WERI-Rb-1 (cell line): ENCODE measurements around the gene PCIF1.
"Not testable (repeated sequence)": the region's sequence is repeated elsewhere in the genome, so short reads cannot be mapped to it uniquely, and the experiment has no call there.

ENCODE experiments used
- DNase-seq: peaks from one replicate; pipeline ENCODE4 v3.0.0-alpha.2; 2020
- H3K27ac ChIP-seq: fragments of 250-450 bp; sonication (Bioruptor Pico); 2 replicates; pipeline ENCODE4 v1.5.1; 2020; ENCODE audit warnings: mild to moderate bottlenecking, moderate library complexity
- H3K27me3 ChIP-seq: fragments of 250-450 bp; sonication (Bioruptor Pico); 2 replicates; pipeline ENCODE4 v1.5.1; 2021; ENCODE audit warnings: mild to moderate bottlenecking, low read depth, moderate library complexity; ENCODE audit not compliant: insufficient read depth, severe bottlenecking
- H3K36me3 ChIP-seq: fragments of 250-450 bp; sonication (Bioruptor Pico); 2 replicates; pipeline ENCODE4 v1.5.1; 2020; ENCODE audit warnings: mild to moderate bottlenecking, moderate library complexity
- H3K4me3 ChIP-seq: 2 replicates; pipeline ENCODE4 v1.5.1; 2011; ENCODE audit warnings: low read depth, mild to moderate bottlenecking, control low read depth, low read length
- H3K9me3 ChIP-seq: fragments of 250-450 bp; sonication (Bioruptor Pico); 2 replicates; pipeline ENCODE4 v1.5.1; 2021; ENCODE audit warnings: mild to moderate bottlenecking, moderate library complexity; ENCODE audit not compliant: severe bottlenecking
- TF ChIP-seq, protein P1 (sequence below): IDR thresholded peaks from 2 replicates; pipeline ENCODE4 v1.5.1; 2011; ENCODE audit warnings: low read depth, mild to moderate bottlenecking, control low read depth, inconsistent platforms, low read length

PCIF1 gene

DNA sequence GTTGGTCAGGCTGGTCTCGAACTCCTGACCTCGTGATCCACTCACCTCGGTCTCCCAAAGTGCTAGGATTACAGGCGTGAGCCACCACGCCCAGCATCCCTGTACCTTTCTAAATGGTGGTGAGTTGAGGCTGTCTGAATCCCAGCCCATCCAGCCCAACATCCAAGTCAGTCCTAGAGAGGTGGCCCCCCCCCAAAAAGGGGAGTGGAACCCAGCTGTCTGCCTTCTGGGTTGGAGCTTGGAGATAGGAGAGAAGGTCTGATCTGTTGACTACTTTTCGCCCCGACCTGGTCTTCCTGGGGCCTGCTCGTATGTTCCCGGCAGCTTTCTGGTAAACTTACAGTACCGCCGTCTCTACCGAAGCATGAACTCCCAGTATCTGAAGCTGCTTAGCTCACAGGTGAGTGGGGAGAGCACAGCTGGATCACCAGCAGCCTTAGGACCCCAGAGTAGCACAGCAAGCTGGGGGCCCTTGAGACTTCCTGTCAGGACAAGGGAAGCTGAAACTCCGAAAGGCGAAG lies 37.8 kb upstream of the PCIF1 start:
- Histone ChIP-seq H3K36me3 (peaks cover 70% of the 10 kb centered on the region), H3K27ac (no peak overlapping the region), H3K9me3 (no peaks in the 10 kb centered on the region), H3K27me3 (no peaks in the 10 kb centered on the region), H3K4me3 (no peak overlapping the region)
- TF ChIP-seq, protein P1, sequence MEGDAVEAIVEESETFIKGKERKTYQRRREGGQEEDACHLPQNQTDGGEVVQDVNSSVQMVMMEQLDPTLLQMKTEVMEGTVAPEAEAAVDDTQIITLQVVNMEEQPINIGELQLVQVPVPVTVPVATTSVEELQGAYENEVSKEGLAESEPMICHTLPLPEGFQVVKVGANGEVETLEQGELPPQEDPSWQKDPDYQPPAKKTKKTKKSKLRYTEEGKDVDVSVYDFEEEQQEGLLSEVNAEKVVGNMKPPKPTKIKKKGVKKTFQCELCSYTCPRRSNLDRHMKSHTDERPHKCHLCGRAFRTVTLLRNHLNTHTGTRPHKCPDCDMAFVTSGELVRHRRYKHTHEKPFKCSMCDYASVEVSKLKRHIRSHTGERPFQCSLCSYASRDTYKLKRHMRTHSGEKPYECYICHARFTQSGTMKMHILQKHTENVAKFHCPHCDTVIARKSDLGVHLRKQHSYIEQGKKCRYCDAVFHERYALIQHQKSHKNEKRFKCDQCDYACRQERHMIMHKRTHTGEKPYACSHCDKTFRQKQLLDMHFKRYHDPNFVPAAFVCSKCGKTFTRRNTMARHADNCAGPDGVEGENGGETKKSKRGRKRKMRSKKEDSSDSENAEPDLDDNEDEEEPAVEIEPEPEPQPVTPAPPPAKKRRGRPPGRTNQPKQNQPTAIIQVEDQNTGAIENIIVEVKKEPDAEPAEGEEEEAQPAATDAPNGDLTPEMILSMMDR, result no peak
- no peak for DNase-seq

DNA sequence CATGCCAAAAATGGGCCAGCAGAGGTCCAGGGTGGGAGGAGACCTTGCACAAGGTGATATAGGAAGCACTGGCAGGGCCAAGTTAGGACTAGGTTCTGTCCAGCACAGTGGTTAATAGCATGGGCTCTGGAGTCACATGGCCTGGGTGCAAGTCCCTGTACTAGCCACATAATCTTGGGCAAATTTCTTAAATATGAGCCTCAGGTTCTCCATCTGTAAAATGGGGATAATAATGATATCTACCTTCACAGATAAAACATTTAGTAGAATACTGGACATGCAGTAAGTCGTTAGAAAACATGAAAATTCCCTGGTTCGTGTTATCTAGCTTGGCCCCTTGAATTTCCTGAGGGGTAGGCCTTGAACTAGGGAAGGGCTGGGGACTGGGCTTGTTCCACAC lies 37.2 kb upstream of the PCIF1 start:
- peaks cover 70% of the 10 kb centered on the region for H3K36me3 ChIP-seq

DNA sequence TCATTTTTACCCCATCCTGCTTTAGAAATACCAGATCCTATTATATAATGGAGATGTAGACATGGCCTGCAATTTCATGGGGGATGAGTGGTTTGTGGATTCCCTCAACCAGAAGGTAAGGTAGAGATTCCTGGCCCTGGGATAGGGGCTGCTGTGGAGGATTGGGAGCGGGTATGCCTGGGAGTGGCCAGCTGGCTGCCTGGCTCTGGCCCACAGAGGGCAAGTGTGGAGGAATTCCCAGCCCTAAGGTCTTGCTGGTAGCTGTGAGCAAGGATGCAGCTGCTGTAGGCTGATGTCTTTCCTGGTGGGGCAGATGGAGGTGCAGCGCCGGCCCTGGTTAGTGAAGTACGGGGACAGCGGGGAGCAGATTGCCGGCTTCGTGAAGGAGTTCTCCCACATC lies 36.8 kb upstream of the PCIF1 start:
- Histone ChIP-seq H3K4me3 (no peak overlapping the region), H3K27ac (no peak overlapping the region), H3K36me3 (peaks cover 66% of the 10 kb centered on the region), H3K9me3 (no peaks in the 10 kb centered on the region), H3K27me3 (no peaks in the 10 kb centered on the region)
- TF ChIP-seq, protein P1, result no peak
- DNase-seq, result no peak

More for the DNA sequence above, 37.2 kb upstream of the PCIF1 start:
- no peaks in the 10 kb centered on the region for H3K27me3 ChIP-seq
- no peak overlapping the region for H3K27ac ChIP-seq
- TF ChIP-seq, protein P1, result no peak
- no peak for DNase-seq
- no peak overlapping the region for H3K4me3 ChIP-seq
- H3K9me3 ChIP-seq, result no peaks in the 10 kb centered on the region

DNA sequence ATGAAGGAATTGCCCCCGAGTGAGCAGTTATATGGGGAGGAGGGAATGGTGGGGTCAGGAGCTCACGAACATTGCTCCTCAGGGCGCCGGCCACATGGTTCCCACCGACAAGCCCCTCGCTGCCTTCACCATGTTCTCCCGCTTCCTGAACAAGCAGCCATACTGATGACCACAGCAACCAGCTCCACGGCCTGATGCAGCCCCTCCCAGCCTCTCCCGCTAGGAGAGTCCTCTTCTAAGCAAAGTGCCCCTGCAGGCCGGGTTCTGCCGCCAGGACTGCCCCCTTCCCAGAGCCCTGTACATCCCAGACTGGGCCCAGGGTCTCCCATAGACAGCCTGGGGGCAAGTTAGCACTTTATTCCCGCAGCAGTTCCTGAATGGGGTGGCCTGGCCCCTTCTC lies 36.2 kb upstream of the PCIF1 start:
- Histone ChIP-seq H3K36me3 (peaks cover 61% of the 10 kb centered on the region), H3K9me3 (no peaks in the 10 kb centered on the region), H3K27ac (no peak overlapping the region), H3K27me3 (no peaks in the 10 kb centered on the region), H3K4me3 (no peak overlapping the region)
- no peak for DNase-seq
- TF ChIP-seq, protein P1, result no peak

DNA sequence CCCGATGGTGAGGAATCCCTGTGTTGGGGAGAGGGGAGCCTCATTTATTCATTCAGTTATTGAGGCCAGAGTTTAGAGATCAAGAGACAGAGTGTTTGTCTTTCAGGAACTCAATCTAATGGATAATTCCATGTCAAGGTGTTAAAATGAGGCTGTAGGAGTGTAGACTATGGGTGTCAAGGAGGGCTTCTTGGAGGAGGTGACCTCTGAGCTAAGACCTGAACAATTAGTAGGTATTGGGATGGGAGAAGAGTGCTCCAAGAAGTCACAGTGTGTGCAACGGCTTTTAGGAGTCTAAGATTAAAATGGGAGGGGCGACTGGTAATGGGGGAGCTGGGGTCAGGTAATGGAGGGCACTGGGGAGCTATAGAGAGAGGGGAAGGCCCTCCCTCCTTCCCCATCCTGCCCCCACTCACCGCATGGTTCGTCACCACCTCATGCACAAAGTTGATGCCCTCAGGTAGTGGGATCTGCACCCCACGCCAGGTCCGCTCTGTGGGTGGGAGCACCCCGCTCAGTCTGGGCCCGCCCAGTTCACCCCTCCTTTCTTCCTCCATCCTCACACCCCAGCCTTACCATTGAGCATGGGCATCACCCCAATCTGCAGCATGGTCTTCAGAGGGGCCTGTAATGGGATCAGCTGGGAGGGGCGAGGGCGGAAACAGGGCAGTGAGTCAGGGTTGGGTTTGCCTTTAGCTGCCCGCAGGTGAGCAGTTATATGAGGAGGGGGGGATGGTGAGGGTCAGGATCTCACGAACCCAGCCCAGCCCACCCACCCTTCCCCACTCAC lies 35.2 kb upstream of the PCIF1 start:
- Histone ChIP-seq H3K9me3 (no peaks in the 10 kb centered on the region), H3K27me3 (no peaks in the 10 kb centered on the region), H3K4me3 (no peak overlapping the region), H3K27ac (no peak overlapping the region), H3K36me3 (peaks cover 53% of the 10 kb centered on the region)
- no peak for DNase-seq
- TF ChIP-seq, protein P1, result no peak

DNA sequence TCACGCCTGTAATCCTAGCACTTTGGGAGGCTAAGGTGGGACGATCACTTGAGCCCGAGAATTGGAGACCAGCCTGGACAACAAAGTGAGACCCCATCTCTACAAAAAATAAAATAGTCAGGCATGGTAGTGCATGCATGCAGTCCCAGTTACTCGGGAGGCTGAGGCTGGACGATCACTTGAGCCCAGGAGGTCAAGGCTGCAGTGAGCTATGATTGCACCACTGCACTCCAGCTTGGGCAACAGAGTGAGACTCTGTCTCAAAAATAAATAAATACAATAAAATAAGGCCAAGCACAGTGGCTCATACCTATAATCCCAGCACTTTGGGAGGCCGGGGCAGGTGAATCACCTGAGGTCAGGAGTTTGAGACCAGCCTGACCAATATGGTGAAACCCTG lies 33.2 kb upstream of the PCIF1 start:
- not testable (repeated sequence) for DNase-seq, H3K27me3 ChIP-seq, H3K27ac ChIP-seq, H3K9me3 ChIP-seq, H3K4me3 ChIP-seq
- H3K36me3 ChIP-seq, result peaks cover 36% of the 10 kb centered on the region
